HEK293 (cell line): Measurements from ENCODE around the gene OSBPL10.

Source experiments
- SP2 ChIP-seq: fragments of 450-650 bp; formaldehyde crosslinking; IDR thresholded peaks from 2 replicates; pipeline ENCODE4 v1.5.1; 2016; ENCODE audit warnings: missing biosample characterization, missing genetic modification characterization
- ZNF311 ChIP-seq: fragments of 450-650 bp; formaldehyde crosslinking; IDR thresholded peaks from 2 replicates; pipeline ENCODE4 v1.5.1; 2017; ENCODE audit warnings: missing biosample characterization, missing genetic modification characterization, borderline replicate concordance
- ZNF335 ChIP-seq: fragments of 450-650 bp; formaldehyde crosslinking; conservative IDR thresholded peaks from 2 replicates; pipeline ENCODE4 v1.5.1; 2016; ENCODE audit warnings: missing biosample characterization, missing genetic modification characterization
- ZNF677 ChIP-seq: fragments of 450-650 bp; IDR thresholded peaks from 2 replicates; pipeline ENCODE4 v1.5.0; 2018; ENCODE audit warnings: missing biosample characterization, mild to moderate bottlenecking, missing genetic modification characterization, moderate library complexity
- ZNF747 ChIP-seq: fragments of 450-650 bp; formaldehyde crosslinking; IDR thresholded peaks from 2 replicates; pipeline ENCODE4 v1.5.1; 2016; ENCODE audit warnings: missing biosample characterization, missing genetic modification characterization
- TF ChIP-seq, protein P1 (sequence below): fragments of 450-650 bp; formaldehyde crosslinking; IDR thresholded peaks from 2 replicates; pipeline ENCODE4 v1.5.1; 2016; ENCODE audit warnings: missing biosample characterization, missing genetic modification characterization

DNA sequence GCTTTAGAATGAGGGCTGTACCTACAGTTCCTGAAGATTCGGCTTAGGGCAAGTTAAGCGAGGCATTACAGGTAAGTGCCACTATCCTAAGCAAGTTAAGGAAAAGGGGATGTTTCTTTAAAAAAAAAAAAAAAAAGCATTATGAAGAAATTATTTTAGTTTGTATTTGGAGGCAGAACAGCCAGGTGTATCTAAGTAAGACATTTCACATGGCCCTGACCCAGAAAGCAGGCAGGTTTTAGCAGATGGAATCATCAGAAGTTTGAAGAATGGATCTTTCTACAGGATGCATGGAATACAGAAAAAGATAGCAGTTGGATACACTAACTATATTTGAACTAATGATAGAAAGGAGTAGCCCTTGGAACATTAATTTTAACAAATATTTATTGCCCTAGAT is 105.6 kb downstream of the OSBPL10 start:
- TF ChIP-seq, protein P1, sequence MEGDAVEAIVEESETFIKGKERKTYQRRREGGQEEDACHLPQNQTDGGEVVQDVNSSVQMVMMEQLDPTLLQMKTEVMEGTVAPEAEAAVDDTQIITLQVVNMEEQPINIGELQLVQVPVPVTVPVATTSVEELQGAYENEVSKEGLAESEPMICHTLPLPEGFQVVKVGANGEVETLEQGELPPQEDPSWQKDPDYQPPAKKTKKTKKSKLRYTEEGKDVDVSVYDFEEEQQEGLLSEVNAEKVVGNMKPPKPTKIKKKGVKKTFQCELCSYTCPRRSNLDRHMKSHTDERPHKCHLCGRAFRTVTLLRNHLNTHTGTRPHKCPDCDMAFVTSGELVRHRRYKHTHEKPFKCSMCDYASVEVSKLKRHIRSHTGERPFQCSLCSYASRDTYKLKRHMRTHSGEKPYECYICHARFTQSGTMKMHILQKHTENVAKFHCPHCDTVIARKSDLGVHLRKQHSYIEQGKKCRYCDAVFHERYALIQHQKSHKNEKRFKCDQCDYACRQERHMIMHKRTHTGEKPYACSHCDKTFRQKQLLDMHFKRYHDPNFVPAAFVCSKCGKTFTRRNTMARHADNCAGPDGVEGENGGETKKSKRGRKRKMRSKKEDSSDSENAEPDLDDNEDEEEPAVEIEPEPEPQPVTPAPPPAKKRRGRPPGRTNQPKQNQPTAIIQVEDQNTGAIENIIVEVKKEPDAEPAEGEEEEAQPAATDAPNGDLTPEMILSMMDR (tag by site-specific recombination), result no peak
- no peak for TF ChIP-seq ZNF311 (tag by site-specific recombination)
- TF ChIP-seq SP2, result no peak
- no peak for TF ChIP-seq ZNF747 (tag by site-specific recombination)
- no peak for TF ChIP-seq ZNF335
- TF ChIP-seq ZNF677, result no peak
